Right lobe of liver (tissue), 6 donors: ENCODE results near the gene STK32A. TPM values are rescaled to one million over a fixed set of nuclear protein-coding genes. Genes with fewer than 3 reads are reported as not detected.

ENCODE experiments used
- ATAC-seq, 4 donors: fragments of 200-7000 bp; cut with Tn5 transposase; one replicate each; pipeline ENCODE4 v1.9.1; 2020; ENCODE audit warnings: mild to moderate bottlenecking in 4 of 4, moderate library complexity in 4 of 4
- DNase-seq, 3 donors: peaks; one replicate each; pipeline ENCODE4 v3.0.0-alpha.2; 2020
- H3K27ac ChIP-seq, 3 donors: fragments of 200-600 bp; one replicate each; pipeline ENCODE4 v1.8.0; 2022
- H3K27me3 ChIP-seq, 2 donors: fragments of 200-600 bp; one replicate each; pipeline ENCODE4 v1.8.0; 2022
- H3K36me3 ChIP-seq, 4 donors: fragments of 200-600 bp; sonication (generic) in 1 of 4; one replicate each; pipeline versions ENCODE4 v1.5.1 to v1.8.0; 2017 to 2022; ENCODE audit warnings: control low read depth in 1 of 4
- H3K4me1 ChIP-seq, 4 donors: fragments of 200-600 bp; sonication (generic) in 1 of 4; one replicate each; pipeline versions ENCODE4 v1.5.1 to v1.8.0; 2017 to 2022; ENCODE audit warnings: control low read depth in 1 of 4
- H3K4me3 ChIP-seq, 3 donors: fragments of 200-600 bp; one replicate each; pipeline ENCODE4 v1.8.0; 2022
- H3K9me3 ChIP-seq, 4 donors: fragments of 200-600 bp; sonication (generic) in 1 of 4; one replicate each; pipeline versions ENCODE4 v1.5.1 to v1.8.0; 2017 to 2022; ENCODE audit warnings: control low read depth in 1 of 4
- CTCF ChIP-seq, 4 donors: fragments of 200-600 bp in 3 of 4; fragments of 450-650 bp in 1 of 4; IDR thresholded peaks; one replicate each; pipeline versions ENCODE4 v1.5.1 to v1.8.0; 2016 to 2022; ENCODE audit warnings: antibody characterized with exemption in 4 of 4, mild to moderate bottlenecking in 2 of 4
- POLR2A ChIP-seq: fragments of 450-650 bp; IDR thresholded peaks from one replicate; pipeline ENCODE4 v1.6.1; 2017; ENCODE audit warnings: antibody characterized with exemption, mild to moderate bottlenecking
- WGBS: methylation state at CpG from one replicate; pipeline ENCODE4 v1.1.6; 2018; ENCODE audit warnings: low coverage, low lambda C conversion rate; ENCODE audit not compliant: insufficient coverage; ENCODE audit errors: missing lambda C conversion rate; 5-methylcytosine and 5-hydroxymethylcytosine counted together
- intact Hi-C, 2 donors: fragments of 100-400 bp; cut with DNase I; formaldehyde crosslinking; loops; one replicate each; pipeline versions ENCODE4 v1.11.2 to v1.14.1; 2022
- small RNA-seq, 2 experiments: library from RNA; depleted of rRNA; stranded (forward); fragments of <200 nt; gene quantifications; one replicate each; pipeline ENCODE3, GENCODE V24; 2016
- total RNA-seq, 6 experiments: library from RNA; depleted of rRNA in 2 of 6; stranded (reverse); fragments of >200 nt in 2 of 6; fragmentation: NEBNext Ultra II Directional in 3 of 6; extraction: Animal tissue kit (Norgen Biotek cat#: 25700) in 3 of 6; gene quantifications; one replicate each; pipeline versions ENCODE4 v1.1.0 to v1.2.4, GENCODE V29; 2016 to 2023
- donor health status: DM: no; HTN: yes; CAD: no.
- donor health status: DM: no; HTN: no; CAD: no.
- donor health status: DM: no; HTN: no; CAD: no.
- donor health status: DM: no; HTN: yes; CAD: no.
- donor health status: DM: no; HTN: yes; CAD: no.

STK32A gene
- total RNA-seq, 6 experiments from 2014 or later, result 0.05 to 0.42 (median 0.15) TPM; not detected in 3

- no peak for ATAC-seq
- no peak overlapping the region for H3K27ac ChIP-seq
- intact Hi-C loops, result no loop called here
- TF ChIP-seq POLR2A (no peak), CTCF (IDR thresholded peaks at IDR 0.05) (no peak)
- no peaks in the 10 kb centered on the region for H3K4me1 ChIP-seq
- H3K27me3 ChIP-seq, result no peaks in the 10 kb centered on the region
- no peak overlapping the region for H3K4me3 ChIP-seq
- H3K9me3 ChIP-seq, result no peaks in the 10 kb centered on the region
- WGBS, result 69% methylated on average over 3 of the region's 3 CpGs
- no peak for DNase-seq
- no peaks in the 10 kb centered on the region for H3K36me3 ChIP-seq
Observed at GRCh38 chr5:147434049-147434448, 199.2 kb downstream of the STK32A start.

GRCh38 chr5:147436596-147436995 is 201.8 kb downstream of the STK32A start:
- no peak overlapping the region for H3K4me3 ChIP-seq
- H3K36me3 ChIP-seq, result no peaks in the 10 kb centered on the region
- no peaks in the 10 kb centered on the region for H3K27me3 ChIP-seq
- H3K9me3 ChIP-seq, result no peaks in the 10 kb centered on the region
- no peak overlapping the region for H3K27ac ChIP-seq
- TF ChIP-seq CTCF (IDR thresholded peaks at IDR 0.05), result no peak
- TF ChIP-seq POLR2A, result no peak
- 59% methylated on average over 3 of the region's 3 CpGs for WGBS
- no peak for ATAC-seq
- no peak for DNase-seq
- intact Hi-C loops, result no loop called here
- no peaks in the 10 kb centered on the region for H3K4me1 ChIP-seq

GRCh38 chr5:147437161-147437596 is 202.4 kb downstream of the STK32A start:
- DNase-seq (no peak), ATAC-seq (no peak)
- intact Hi-C loops, result no loop called here
- no peaks in the 10 kb centered on the region for H3K9me3 ChIP-seq
- TF ChIP-seq POLR2A (no peak), CTCF (IDR thresholded peaks at IDR 0.05) (no peak)
- H3K4me1 ChIP-seq, result no peaks in the 10 kb centered on the region
- no peak overlapping the region for H3K4me3 ChIP-seq
- WGBS, result 34% methylated on average over 6 of the region's 6 CpGs
- H3K27ac ChIP-seq, result no peak overlapping the region
- no peaks in the 10 kb centered on the region for H3K36me3 ChIP-seq
- H3K27me3 ChIP-seq, result no peaks in the 10 kb centered on the region

Small RNAs within 50 kb of the gene (small RNA-seq; reads per million reads assigned to genes)
- 0 reads per million in 2 experiments for gene AC011373.1
